HepG2 (cell line): Measurements from ENCODE around the gene HBS1L.

Experiments
- ATF1 ChIP-seq: IDR thresholded peaks from 2 replicates; pipeline ENCODE4 v1.6.1; 2016; ENCODE audit warnings: mild to moderate bottlenecking, control low read depth
- CTCF ChIP-seq: sonication (generic); formaldehyde crosslinking; IDR thresholded peaks from 2 replicates; pipeline ENCODE4 v1.5.0; 2020; ENCODE audit warnings: mild to moderate bottlenecking, missing genetic modification reagents, moderate library complexity
- HOXA5 ChIP-seq: sonication (generic); formaldehyde crosslinking; IDR thresholded peaks from 2 replicates; pipeline ENCODE4 v1.4.0; 2020; ENCODE audit warnings: missing genetic modification reagents
- POLR2A ChIP-seq, 2 experiments: IDR thresholded peaks; 2 replicates each; pipeline ENCODE4 v1.6.1; 2011; ENCODE audit warnings: low read depth in 2 of 2, low read length in 2 of 2, mild to moderate bottlenecking in 1 of 2, moderate library complexity in 1 of 2; ENCODE audit not compliant: insufficient read depth in 1 of 2
- RXRA ChIP-seq: sonication (generic); formaldehyde crosslinking; IDR thresholded peaks from 2 replicates; pipeline ENCODE4 v1.5.1; 2020; ENCODE audit warnings: missing genetic modification reagents
- YY1 ChIP-seq: IDR thresholded peaks from 2 replicates; pipeline ENCODE4 v1.6.1; 2011; ENCODE audit warnings: low read length, low read depth, moderate library complexity, mild to moderate bottlenecking; ENCODE audit not compliant: insufficient read depth, insufficient replicate concordance
- ZNF674 ChIP-seq: sonication (generic); formaldehyde crosslinking; IDR thresholded peaks from 2 replicates; pipeline ENCODE4 v1.5.0; 2020; ENCODE audit warnings: low read depth, mild to moderate bottlenecking, missing genetic modification reagents
- TF ChIP-seq, protein P1 (sequence below): IDR thresholded peaks from 2 replicates; pipeline ENCODE4 v1.6.1; 2016; ENCODE audit warnings: control low read depth
- TF ChIP-seq, protein P2 (sequence below), 2 experiments: sonication (generic) in 1 of 2; formaldehyde crosslinking in 1 of 2; IDR thresholded peaks; 2 replicates each; pipeline versions ENCODE4 v1.5.1 to v1.6.1; 2011 to 2020; ENCODE audit warnings: borderline replicate concordance in 1 of 2, low read depth in 1 of 2, low read length in 1 of 2, mild to moderate bottlenecking in 1 of 2, missing genetic modification reagents in 1 of 2, moderate library complexity in 1 of 2

DNA sequence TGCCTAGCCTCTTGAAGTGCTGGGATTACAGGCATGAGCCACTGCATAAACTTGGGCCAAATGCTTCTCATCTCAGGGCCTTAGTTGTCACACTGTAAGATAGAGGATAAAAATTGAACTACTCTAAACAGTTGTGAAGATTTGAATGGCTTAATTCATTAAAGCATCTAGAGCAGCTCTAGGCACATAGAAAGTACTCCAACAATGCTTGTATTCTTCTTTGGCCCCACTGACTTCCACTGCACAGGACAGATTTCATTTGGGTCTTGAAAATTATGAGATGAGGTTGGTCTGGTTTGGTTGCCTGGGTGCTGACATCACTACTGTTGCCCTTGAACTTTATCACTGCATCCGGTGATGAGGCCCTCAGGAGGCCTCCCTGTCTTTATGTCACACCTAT lies 10.0 kb upstream of the HBS1L start:
- TF ChIP-seq, protein P1, sequence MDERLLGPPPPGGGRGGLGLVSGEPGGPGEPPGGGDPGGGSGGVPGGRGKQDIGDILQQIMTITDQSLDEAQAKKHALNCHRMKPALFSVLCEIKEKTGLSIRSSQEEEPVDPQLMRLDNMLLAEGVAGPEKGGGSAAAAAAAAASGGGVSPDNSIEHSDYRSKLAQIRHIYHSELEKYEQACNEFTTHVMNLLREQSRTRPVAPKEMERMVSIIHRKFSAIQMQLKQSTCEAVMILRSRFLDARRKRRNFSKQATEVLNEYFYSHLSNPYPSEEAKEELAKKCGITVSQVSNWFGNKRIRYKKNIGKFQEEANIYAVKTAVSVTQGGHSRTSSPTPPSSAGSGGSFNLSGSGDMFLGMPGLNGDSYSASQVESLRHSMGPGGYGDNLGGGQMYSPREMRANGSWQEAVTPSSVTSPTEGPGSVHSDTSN (CRISPR knock-in tag), result no peak
- TF ChIP-seq, protein P2, sequence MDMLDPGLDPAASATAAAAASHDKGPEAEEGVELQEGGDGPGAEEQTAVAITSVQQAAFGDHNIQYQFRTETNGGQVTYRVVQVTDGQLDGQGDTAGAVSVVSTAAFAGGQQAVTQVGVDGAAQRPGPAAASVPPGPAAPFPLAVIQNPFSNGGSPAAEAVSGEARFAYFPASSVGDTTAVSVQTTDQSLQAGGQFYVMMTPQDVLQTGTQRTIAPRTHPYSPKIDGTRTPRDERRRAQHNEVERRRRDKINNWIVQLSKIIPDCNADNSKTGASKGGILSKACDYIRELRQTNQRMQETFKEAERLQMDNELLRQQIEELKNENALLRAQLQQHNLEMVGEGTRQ (IDR thresholded peaks at IDR 0.05; ENCODE audit: low read depth, low read length), result no peak
- TF ChIP-seq, protein P2 (CRISPR knock-in tag; IDR thresholded peaks at IDR 0.05; ENCODE audit: borderline replicate concordance), result no peak
- no peak for TF ChIP-seq RXRA (CRISPR knock-in tag)
- TF ChIP-seq CTCF (CRISPR knock-in tag), result no peak
- no peak for TF ChIP-seq ATF1 (CRISPR knock-in tag)
- TF ChIP-seq ZNF674, result no peak
- TF ChIP-seq POLR2A (IDR thresholded peaks at IDR 0.05; ENCODE audit: insufficient read depth in 1 of 2, low read depth in 2 of 2, low read length in 2 of 2), result no peak
- TF ChIP-seq YY1, result no peak
- no peak for TF ChIP-seq HOXA5 (CRISPR knock-in tag)
